NOMO-1 treated with DMSO at 0.1 percent for 48 hours (cell line): Measurements from ENCODE around the gene TRIM29.
A peak's percentile ranks its signal among the peaks of the same experiment; 100 is the strongest.

Source experiments
- DNase-seq: peaks from one replicate; lab custom pipeline; 2025; ENCODE audit not compliant: unreplicated experiment; lab: John Stamatoyannopoulos, UW

Gene TRIM29

GRCh38 chr11:120124355-120124754 is 13.6 kb downstream of the TRIM29 start:
- no peak for DNase-seq

- no peak for DNase-seq
These were observed 14.0 kb downstream of the TRIM29 start for GRCh38 chr11:120123946-120124345.

GRCh38 chr11:120122924-120123683 is 14.8 kb downstream of the TRIM29 start:
- DNase-seq: no peak

DNA sequence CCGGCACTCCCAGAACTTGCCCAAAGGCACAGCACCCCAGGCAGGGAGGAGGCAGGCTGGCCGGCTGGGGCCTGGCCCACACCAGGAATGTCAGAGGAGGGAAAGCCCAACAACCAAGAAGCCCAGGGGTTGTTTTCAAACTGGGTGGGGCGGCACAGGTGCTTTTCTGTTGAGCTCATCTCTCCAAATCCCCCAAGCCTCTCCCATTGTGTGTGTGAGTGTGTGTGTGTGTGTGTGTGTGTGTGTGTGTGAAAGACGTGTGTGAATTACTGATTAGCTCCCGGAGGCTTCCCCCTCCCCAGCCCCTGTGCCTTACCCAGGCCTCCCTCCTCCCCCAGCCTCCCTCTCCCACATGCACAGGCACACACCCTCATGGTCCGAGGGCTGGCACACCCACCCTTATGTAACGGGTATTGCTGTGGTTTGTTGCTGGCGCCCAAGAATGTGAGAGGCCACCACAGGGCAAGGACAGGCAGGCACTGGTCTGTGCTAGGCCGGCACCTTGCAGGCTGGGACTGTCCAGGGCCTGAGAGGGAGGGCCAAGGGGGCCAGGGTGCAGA is 15.9 kb downstream of the TRIM29 start:
- DNase-seq: no peak

DNA sequence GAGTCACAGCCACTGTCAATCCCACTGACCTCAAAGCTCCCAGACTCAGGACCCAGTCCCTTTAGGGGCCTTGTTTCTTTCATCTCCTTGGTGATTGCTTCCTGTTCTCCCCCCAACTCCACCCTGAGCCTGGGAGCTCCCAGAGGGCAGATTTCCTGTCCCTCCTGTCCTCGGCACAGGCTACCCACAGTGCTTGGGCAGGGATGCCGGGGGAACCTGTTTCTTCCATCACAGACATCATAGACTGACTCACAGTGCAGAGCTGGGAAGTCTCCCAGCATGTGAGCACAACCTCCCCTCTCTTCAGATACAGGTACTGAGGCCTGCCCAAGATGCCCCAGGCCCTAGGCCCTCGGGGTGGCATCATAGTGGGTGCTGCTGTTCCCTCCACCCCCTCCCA is 16.6 kb downstream of the TRIM29 start:
- no peak for DNase-seq

DNA sequence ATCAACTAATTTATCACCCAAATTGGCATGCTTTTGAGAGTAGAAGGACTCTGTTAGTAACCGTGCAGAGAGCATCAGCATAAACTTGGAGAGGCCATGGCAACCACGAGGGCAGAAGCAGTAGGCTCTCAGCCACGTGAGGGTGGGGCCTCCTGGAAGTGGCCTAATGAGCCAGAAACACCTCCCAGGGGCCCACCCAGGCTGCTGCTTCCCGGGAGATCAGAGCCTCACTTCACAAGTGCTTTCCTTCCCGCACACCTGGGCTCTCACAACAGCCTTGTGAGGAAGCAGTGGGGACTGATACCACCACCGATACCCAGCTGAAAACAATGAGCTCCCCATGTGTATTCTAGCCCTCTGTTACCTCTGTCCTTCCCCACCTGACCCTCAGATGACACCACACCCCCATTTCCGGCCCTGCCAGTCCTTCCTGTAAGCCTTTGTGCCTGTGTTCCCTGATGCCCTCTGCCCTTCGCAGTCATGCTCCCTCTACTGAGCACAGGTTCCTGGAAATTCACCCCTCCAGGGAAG is 17.0 kb downstream of the TRIM29 start:
- no peak for DNase-seq

GRCh38 chr11:120119121-120119520 is 18.8 kb downstream of the TRIM29 start:
- no peak for DNase-seq

GRCh38 chr11:120117991-120118390 is 19.9 kb downstream of the TRIM29 start:
- DNase-seq: no peak

GRCh38 chr11:120116966-120117365 is 20.9 kb downstream of the TRIM29 start:
- no peak for DNase-seq

DNA sequence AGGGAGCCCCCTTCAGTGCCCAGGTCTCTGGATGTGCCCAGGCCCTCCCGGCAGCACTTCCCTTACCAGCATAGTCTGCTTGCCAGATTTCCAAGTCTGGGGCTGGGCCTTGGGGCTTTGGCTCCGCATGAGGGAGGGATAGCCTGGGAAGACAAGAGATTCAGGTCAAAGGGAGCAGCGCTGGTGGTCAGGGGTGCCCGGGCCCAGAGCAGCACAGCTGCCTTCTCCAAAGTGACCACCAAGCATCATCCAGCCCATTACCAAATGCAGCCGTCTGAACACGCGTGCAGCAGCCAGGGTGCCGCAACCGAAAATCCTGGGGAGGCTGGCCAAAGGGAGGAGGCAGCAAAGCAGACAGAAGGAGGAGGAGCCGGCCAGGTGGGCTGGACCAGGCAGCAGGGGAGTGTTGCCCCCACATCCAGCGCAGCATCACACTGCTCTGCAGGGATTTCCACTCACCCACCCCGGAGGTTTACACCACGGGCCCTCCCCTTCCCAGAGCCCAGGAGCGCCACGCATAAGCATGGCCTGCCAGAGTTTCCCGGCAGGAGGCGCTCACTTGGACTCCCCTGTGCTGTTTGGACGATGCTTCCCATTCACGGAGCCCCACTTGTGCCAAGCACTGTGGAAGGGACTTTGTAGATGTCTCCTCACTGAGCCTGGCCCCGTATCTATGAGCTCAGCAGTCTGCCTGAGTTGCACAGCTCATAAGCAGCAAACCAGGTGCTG is 22.5 kb downstream of the TRIM29 start:
- no peak for DNase-seq

- DNase-seq: no peak
These were observed 25.6 kb downstream of the TRIM29 start for GRCh38 chr11:120112174-120112796.

GRCh38 chr11:120109531-120109930 is 28.4 kb downstream of the TRIM29 start:
- no peak for DNase-seq

GRCh38 chr11:120108785-120109168 is 29.1 kb downstream of the TRIM29 start:
- DNase-seq: no peak

DNA sequence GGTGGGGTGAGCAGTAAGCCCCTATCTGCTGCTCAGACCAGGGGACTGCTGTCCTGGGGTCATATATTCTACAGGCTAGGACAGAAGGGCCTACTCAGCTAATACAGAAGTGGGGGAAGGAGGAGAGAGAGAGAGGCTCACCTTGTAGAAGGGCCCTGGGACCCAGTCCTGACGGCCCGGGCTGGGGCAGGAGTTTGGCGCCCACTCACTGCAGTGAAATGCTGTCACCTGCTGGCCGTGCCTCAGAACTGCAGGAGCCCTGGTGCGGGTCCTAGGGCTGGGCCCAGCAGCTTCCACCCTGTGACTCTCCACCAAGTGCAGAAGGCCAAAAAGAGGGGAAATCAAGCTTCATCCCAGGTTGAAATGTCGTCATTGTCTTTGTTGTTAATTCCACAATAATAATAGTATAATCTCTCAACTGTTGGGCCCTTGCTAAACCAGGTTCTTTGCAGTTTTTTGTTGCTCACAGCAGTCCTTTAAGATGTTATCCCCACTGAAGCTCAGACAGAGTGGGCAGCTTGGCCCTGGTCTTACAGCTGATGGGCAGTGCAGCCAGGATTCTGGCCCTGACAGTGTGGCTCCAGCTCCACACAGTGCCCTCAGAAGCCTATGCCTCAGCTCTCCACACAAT is 29.6 kb downstream of the TRIM29 start:
- peak; percentile 48 for DNase-seq

- no peak for DNase-seq
These were observed 30.2 kb downstream of the TRIM29 start for GRCh38 chr11:120107692-120108091.

DNA sequence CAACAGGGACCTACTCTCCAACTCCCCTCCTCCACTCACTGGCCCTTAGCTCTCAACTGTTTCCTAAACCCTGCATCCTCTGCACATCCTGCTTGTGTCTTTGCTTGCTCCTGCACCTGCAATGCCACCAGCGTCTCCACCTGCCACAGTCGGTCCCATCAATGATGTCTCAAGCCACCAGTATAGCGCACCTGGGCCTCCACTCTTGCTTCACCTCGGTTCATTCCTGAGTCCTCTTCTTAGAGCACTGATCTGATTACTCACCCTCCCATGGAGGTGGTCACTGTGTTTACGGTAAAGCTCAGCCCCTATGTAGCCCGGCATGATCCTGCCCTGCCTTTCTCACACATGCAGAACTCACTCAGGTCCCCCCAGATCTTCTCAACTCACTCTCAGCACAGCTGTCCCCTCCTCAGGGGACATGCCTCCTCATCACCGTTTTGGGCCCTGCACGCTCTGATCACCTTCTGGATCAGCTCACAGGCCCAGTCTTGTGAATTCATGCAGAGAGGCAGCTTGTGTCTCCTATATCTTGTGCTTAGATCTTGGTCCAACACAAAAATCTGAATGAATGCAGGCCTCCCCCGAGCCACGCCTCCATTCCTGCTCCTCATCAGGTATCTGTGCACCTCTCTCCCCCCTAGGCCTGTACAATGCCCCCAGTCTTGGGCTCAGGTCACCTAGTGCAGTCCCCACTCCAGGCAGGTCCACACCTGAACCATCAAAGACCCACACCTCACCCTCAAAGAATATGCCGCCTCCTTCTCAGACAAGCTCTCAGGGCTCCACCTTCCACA is 31.4 kb downstream of the TRIM29 start:
- no peak for DNase-seq

DNA sequence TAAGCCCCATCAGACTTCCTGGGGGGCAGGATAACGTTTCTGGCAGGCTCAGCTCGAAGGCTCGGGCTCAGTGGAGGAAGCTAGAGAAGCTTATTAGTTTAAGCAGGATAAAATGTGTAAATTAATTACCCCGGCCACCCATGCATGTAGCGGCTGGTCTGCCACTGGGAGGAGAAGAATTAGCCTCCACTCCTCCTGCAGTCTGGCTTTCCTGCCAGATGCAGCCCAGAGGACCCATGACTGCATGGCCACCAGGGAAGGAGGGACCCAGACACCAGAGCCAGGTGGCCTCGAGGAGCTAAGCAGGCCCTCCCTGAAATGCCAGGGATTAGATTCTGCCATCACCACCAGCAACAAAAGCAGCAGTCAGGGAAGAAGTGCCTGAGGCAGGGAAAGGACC is 32.3 kb downstream of the TRIM29 start:
- DNase-seq: no peak

DNA sequence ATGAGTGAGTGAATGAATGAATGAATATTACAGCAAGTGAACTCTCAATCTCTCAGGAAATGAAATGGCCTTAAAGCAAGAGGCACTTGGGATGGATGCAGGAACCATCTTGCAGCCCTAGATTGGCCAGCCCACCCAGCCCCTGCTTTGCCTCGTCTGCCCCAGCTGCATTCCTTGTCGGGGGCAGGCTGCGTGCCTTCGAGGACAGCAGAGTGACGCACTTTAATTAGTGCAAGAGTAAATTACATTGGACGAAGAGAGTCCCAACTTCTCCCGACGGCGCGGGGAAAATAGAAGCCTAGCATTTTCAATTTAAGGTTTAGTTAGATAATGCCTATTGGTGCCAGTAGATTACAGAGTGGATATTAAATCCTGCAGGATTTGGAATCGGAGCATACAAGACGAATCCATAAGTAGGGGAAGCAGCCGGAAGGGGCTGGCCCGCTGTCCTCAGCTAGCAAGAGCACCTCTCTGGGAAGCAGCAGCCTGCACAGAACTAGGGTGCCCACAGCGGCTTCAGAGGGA is 33.8 kb downstream of the TRIM29 start:
- DNase-seq: no peak

DNA sequence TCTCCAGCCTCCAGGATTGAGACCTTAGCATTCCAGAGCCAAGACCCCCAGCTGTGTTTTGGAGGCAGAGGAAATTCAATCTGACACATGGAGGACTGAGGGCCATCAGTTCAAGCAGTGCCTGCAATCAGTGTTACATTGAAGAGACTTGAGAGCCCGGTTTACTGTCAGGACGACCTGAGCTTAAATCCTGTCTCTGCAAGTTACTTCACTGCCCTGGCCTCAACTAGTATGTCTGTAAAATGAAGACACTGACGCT is 35.1 kb downstream of the TRIM29 start:
- no peak for DNase-seq
